Breast epithelium (tissue), 3 donors: ENCODE measurements around the gene PNLIPRP1.

Experiments used
- CTCF ChIP-seq, 3 donors: fragments of 450-650 bp; IDR thresholded peaks; one replicate each; pipeline ENCODE4 v1.5.1; 2016 to 2017; ENCODE audit warnings: antibody characterized with exemption in 3 of 3, mild to moderate bottlenecking in 3 of 3, moderate library complexity in 3 of 3
- POLR2AphosphoS5 ChIP-seq, 3 donors: sonication (generic); formaldehyde crosslinking; IDR thresholded peaks; one replicate each; pipeline ENCODE4 v1.6.1; 2017; ENCODE audit warnings: antibody characterized with exemption in 3 of 3

- TF ChIP-seq POLR2AphosphoS5 (IDR thresholded peaks at IDR 0.05) (no peak), CTCF (IDR thresholded peaks at IDR 0.05) (no peak)
Observed at GRCh38 chr10:116545756-116546155, 45.0 kb upstream of the PNLIPRP1 start, which contains the start of gene PNLIP.
